BJ (cell line): ENCODE data around the gene ZNF578. TPM values are rescaled to one million over a fixed set of nuclear protein-coding genes. Genes with fewer than 3 reads are reported as not detected.

Experiments used
- CTCF ChIA-PET: fragments of 350-600 bp; formaldehyde crosslinking; extraction: SDS; loops from one replicate; lab custom pipeline; 2021; ENCODE audit warnings: antibody characterized with exemption, inconsistent platforms; lab: Yijun Ruan, JAX
- POLR2A ChIA-PET: fragments of 300-600 bp; sonication (Branson Sonifier 250); formaldehyde crosslinking; extraction: SDS; loops from one replicate; lab custom pipeline; 2021; ENCODE audit warnings: antibody characterized with exemption; lab: Charles Lee
- DNase-seq: peaks from one replicate; pipeline ENCODE4 v3.0.0-alpha.2; 2011; ENCODE audit warnings: low read depth
- H3K27me3 ChIP-seq: 2 replicates; pipeline ENCODE4 v1.6.0; 2011; ENCODE audit warnings: low read length; ENCODE audit not compliant: control insufficient read depth, insufficient read depth
- H3K36me3 ChIP-seq: 2 replicates; pipeline ENCODE4 v1.5.1; 2011; ENCODE audit warnings: low read length; ENCODE audit not compliant: control insufficient read depth, insufficient read depth
- H3K4me3 ChIP-seq: 2 replicates; pipeline ENCODE4 v1.5.1; 2011; ENCODE audit warnings: low read depth, mild to moderate bottlenecking, control low read depth, low read length
- CTCF ChIP-seq: IDR thresholded peaks from 2 replicates; pipeline ENCODE4 v1.5.1; 2011; ENCODE audit warnings: low read depth, mild to moderate bottlenecking, control low read depth, inconsistent platforms, low read length, moderate library complexity; ENCODE audit not compliant: insufficient read depth
- polyA minus RNA-seq: library from RNA; depleted of rRNA, polyadenylated mRNA; stranded (reverse); fragments of >200 nt; gene quantifications from 2 replicates; pipeline ENCODE4 v1.2.3, GENCODE V29; 2011; rRNA and poly(A)+ RNA removed
- polyA plus RNA-seq: library from polyadenylated mRNA; depleted of rRNA; stranded (reverse); fragments of >200 nt; gene quantifications from 2 replicates; pipeline ENCODE4 v1.2.3, GENCODE V29; 2011; rRNA removed

The ZNF578 gene
- 0.82 and 1.7 TPM in 2 replicates for polyA plus RNA-seq
- 1.6 and 4.2 TPM in 2 replicates for polyA minus RNA-seq

DNA sequence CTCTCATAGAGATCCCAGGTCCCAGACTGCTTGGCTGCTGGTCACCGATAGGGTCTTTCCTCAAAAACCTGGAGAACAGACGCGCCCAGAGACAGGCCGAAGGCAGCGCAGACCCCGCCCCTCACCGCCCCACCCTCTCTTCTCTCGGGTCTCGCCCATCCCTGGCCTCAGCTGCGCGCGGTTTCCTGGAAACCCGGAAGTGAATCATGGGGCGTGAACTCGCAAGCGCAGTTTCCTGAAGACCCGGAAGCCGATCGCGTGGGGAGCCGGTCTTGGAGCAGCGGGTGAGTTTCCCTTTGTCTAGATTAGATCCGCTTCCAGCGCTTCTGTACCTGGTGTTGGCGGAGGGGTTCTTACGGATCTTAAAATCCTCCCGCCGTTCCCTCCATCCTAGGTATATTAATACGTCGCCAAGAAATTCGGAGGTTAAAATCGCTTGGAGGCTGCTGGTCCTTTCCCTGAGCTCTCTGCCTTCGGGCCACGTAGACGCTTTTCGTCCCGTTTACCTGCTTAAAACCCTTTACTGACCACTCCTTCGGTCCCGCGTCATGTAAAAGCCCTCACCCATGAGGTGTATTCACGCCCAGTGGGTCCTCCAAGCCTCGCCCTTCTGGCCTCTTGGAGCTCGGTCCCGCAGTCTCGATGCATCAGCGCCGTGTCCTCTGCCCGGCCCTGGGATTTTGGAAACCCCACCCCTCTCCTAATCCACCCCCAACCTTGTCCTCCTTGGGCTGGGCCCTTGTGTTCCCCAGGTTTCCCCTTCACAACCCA is at the start of gene ZNF578:
TSS of gene ZNF578 (plus strand) at position 230 of the 771 bp plus-strand sequence. CDS start 48,293 bp downstream, outside the sequence.
- Histone ChIP-seq H3K36me3 (peaks cover 7% of the 10 kb centered on the region), H3K4me3 (peak within 1 kb of the TSS; percentile 85), H3K27me3 (no peaks in the 10 kb centered on the region)
- DNase-seq, result peak; percentile 23
- ChIA-PET POLR2A (no interaction called here), CTCF (interaction anchor here (1.9 kb wide), 1 partner anchor 23 kb away, joined by 4 read pairs; no protein-coding TSS in a partner anchor)
- TF ChIP-seq CTCF, result no peak

DNA sequence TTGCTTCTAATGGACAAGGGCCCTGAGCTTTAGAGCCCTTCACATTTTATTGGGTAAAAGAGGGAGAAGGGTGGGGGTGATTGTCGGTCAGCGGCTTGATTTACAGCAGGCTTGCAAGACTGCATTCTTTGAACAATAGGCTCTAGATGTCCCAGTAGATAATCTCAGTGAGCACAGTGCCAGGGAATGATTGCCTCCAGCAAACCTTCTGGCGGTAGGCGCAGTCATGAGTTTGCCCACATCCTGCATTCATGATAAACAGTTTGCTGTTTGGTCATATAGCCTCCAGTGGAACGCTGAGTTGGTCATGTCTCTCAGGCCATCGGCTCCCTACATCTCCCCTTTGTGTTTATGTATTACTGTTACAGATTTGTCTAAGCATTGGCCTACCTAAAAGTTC is 43.1 kb upstream of the ZNF578 start:
- H3K27me3 ChIP-seq, result no peaks in the 10 kb centered on the region
- peaks cover 13% of the 10 kb centered on the region for H3K36me3 ChIP-seq
- ChIA-PET CTCF (no interaction called here), POLR2A (no interaction called here)
- no peak overlapping the region for H3K4me3 ChIP-seq
- TF ChIP-seq CTCF, result no peak
- DNase-seq, result no peak

- no peak for TF ChIP-seq CTCF
- POLR2A ChIA-PET, result no interaction called here
- CTCF ChIA-PET, result no interaction called here
Observed at GRCh38 chr19:52415711-52416110, 37.6 kb upstream of the ZNF578 start.

DNA sequence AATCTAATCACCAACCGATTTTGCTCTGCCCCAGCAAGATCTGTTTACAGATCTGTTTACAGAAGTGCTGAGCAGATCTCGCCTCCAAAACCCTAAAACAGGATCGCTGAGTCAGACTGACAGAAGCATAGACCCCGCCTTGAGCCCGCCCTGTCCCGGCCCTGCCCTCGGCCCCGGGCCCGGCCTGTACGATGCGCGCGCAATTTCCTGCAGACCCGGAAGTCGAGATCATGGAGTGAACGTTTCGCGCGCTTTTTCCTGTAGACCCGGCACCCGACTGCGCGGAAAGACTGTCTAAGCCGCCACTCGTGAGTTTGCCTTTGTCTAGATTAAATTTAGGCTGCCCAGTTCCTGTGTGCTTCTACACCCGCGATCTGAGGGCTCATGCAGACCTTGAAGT is 24.4 kb upstream of the ZNF578 start, which contains the start of gene ZNF534:
TSS of gene ZNF534 (plus strand) at position 212 of the 400 bp plus-strand sequence. CDS start 2,327 bp downstream, outside the sequence.
- TF ChIP-seq CTCF, result no peak
- Histone ChIP-seq H3K36me3 (no peaks in the 10 kb centered on the region), H3K4me3 (no peak within 1 kb of the TSS), H3K27me3 (no peaks in the 10 kb centered on the region)
- ChIA-PET CTCF (no interaction called here), POLR2A (no interaction called here)
- no peak for DNase-seq

More at GRCh38 chr19:52415711-52416110, 37.6 kb upstream of the ZNF578 start:
- no peak for DNase-seq
- Histone ChIP-seq H3K4me3 (no peak overlapping the region), H3K36me3 (no peaks in the 10 kb centered on the region), H3K27me3 (no peaks in the 10 kb centered on the region)

DNA sequence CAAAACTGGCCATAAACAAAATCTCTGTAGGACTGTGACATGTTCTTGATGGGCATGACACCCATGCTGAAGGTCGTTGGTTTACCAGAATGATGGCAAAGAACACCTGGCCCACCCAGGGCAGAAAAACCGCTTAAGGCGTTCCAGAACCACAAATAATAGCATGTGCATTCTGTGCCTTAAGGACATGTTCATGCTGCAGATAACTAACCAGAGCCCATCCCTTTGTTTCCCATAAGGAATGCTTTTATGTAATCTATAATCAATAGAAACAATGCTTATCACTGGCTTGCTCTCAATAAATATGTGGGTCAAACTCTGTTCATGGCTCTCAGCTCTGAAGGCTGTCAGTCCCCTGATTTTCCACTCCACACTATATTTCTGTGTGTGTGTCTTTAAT is 11.2 kb upstream of the ZNF578 start:
- ChIA-PET POLR2A (no interaction called here), CTCF (no interaction called here)
- DNase-seq, result no peak
- Histone ChIP-seq H3K4me3 (no peak overlapping the region), H3K27me3 (no peaks in the 10 kb centered on the region), H3K36me3 (no peaks in the 10 kb centered on the region)
- TF ChIP-seq CTCF, result no peak
